Duodenal mucosa (tissue), 2 donors: ENCODE data around the gene FBXL20.

Experiments
- H3K27ac ChIP-seq: one replicate; pipeline ENCODE4 v1.7.0; 2013; ENCODE audit warnings: low read depth, low read length
- H3K27me3 ChIP-seq, 2 donors: one replicate each; pipeline ENCODE4 v1.7.0; 2013; ENCODE audit warnings: low read length in 2 of 2, control low read depth in 1 of 2; ENCODE audit not compliant: insufficient read depth in 2 of 2, control insufficient read depth in 1 of 2
- H3K36me3 ChIP-seq, 2 donors: one replicate each; pipeline ENCODE4 v1.7.0; 2013; ENCODE audit warnings: low read length in 2 of 2, control low read depth in 1 of 2; ENCODE audit not compliant: insufficient read depth in 2 of 2, control insufficient read depth in 1 of 2
- H3K4me1 ChIP-seq, 2 donors: one replicate each; pipeline ENCODE4 v1.7.0; 2013; ENCODE audit warnings: low read length in 2 of 2, control low read depth in 1 of 2; ENCODE audit not compliant: insufficient read depth in 2 of 2, control insufficient read depth in 1 of 2
- H3K4me3 ChIP-seq, 2 donors: one replicate each; pipeline ENCODE4 v1.7.0; 2013; ENCODE audit warnings: low read length in 2 of 2, low read depth in 1 of 2
- H3K9ac ChIP-seq, 2 donors: one replicate each; pipeline ENCODE4 v1.7.0; 2013; ENCODE audit warnings: low read length in 2 of 2, low read depth in 1 of 2
- H3K9me3 ChIP-seq, 2 donors: one replicate each; pipeline ENCODE4 v1.7.0; 2013; ENCODE audit warnings: low read length in 2 of 2, control low read depth in 1 of 2; ENCODE audit not compliant: control insufficient read depth in 1 of 2

Gene FBXL20

DNA sequence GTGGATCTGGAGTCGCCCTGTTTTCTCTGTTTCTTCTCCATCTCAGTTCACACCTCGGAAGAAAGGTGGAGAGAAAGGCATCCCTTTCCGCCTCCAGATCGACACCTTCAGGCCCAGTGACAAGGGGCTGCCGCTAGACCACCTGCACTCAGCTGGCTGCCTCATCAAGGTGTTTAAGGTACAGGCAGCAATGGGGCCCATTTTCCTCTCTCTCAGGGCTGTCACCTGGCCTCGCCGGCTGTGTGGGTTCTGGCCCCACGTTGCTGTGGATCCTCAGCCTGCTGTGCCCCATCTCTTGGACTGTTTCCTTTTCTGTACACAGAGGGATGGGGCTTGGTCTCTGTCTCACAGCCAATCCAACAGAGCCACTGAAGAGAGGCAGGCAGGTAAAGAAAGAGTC, 158.3 kb downstream of the FBXL20 start:
- Histone ChIP-seq H3K4me1 (peaks cover 8 to 9% of the 10 kb centered on the region in 2 donors), H3K9ac (no peak overlapping the region), H3K9me3 (no peaks in the 10 kb centered on the region), H3K27ac (no peak overlapping the region), H3K36me3 (no peaks in the 10 kb centered on the region), H3K27me3 (peaks cover 3 to 8% of the 10 kb centered on the region in 2 donors), H3K4me3 (no peak overlapping the region)

- H3K9ac ChIP-seq: no peak overlapping the region
- no peaks in the 10 kb centered on the region for H3K36me3 ChIP-seq
- no peaks in the 10 kb centered on the region for H3K9me3 ChIP-seq
- peaks cover 8 to 9% of the 10 kb centered on the region in 2 donors for H3K4me1 ChIP-seq
- H3K4me3 ChIP-seq: no peak overlapping the region
- peaks cover 3 to 8% of the 10 kb centered on the region in 2 donors for H3K27me3 ChIP-seq
- H3K27ac ChIP-seq: no peak overlapping the region
Measured at GRCh38 chr17:39240631-39241030, 160.8 kb downstream of the FBXL20 start.

DNA sequence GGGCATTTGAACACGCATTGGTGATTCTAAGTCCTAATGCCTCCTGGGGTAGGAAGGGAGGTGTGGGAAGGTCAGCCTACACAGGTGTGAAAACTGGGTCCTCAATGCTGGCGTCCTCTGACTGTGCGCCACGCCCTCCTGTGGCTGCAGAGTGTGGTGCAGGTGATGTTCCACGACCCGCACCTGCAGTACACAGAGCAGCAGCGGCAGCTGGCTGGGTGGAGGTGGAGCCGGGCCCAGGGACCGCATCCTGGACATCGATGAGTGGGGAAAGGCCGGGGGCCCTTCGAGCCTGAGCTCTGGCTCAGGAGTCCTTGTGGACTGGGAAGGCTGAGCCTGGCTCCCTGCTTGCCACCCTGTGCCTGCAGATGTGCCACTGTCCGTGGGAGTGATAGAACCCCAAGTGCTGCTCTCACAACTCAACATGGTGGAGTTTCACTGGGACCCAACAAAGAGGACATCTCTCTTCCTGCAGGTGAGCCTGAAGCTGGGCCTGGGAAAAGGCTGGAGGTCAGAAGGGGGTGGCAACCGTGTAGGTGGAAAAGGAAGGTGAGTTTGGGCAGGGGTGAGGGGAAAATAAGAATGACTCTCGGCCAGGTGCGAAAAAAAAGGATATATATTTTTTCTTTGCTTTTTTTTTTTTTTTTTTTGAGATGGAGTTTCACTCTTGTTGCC, 161.6 kb downstream of the FBXL20 start:
- Histone ChIP-seq H3K27me3 (peaks cover 3 to 8% of the 10 kb centered on the region in 2 donors), H3K9me3 (no peaks in the 10 kb centered on the region), H3K4me1 (peaks cover 8 to 9% of the 10 kb centered on the region in 2 donors), H3K36me3 (no peaks in the 10 kb centered on the region), H3K9ac (no peak overlapping the region), H3K27ac (no peak overlapping the region), H3K4me3 (no peak overlapping the region)

DNA sequence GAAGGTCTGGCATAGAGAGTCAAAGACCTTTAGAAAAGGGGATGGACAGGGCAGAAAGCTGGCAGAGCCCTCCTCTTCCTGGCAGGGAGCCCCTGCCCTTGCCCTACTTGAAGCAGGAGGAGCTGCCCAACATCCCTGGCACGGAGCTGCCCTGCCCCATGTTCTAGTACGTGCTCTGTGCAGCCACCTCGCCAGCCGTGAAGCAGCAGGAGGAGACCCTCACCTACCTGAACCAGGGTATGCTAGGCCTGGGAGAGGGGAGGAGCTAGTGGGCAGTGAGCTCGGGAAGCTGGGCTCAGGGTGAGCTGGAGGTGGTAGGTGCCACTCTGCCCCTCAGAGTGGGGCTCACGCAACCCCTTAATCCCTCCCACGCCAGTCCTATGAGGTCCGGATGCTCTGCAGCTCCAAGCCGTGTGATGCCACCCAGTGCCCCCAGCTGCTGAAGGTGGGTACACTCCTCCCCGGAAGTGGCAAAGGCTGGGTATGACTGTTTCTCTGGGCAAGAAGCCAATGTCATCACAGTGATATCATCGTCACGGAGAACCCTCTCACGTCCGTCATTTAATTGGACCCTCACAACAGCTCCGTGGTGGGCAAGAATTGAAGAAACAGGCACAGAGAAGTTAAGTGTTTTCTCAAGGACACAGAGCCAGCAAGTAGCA, 163.0 kb downstream of the FBXL20 start:
- Histone ChIP-seq H3K9me3 (no peaks in the 10 kb centered on the region), H3K4me1 (peaks cover 5 to 9% of the 10 kb centered on the region in 2 donors), H3K4me3 (no peak overlapping the region), H3K36me3 (no peaks in the 10 kb centered on the region), H3K9ac (no peak overlapping the region), H3K27ac (no peak overlapping the region), H3K27me3 (peaks cover 3 to 8% of the 10 kb centered on the region in 2 donors)

- no peak overlapping the region for H3K27ac ChIP-seq
- no peaks in the 10 kb centered on the region for H3K36me3 ChIP-seq
- H3K9ac ChIP-seq: no peak overlapping the region
- no peaks in the 10 kb centered on the region for H3K9me3 ChIP-seq
- peaks cover 8% of the 10 kb centered on the region in 2 donors for H3K27me3 ChIP-seq
- H3K4me1 ChIP-seq: peaks cover 5 to 9% of the 10 kb centered on the region in 2 donors
- H3K4me3 ChIP-seq: no peak overlapping the region
Measured at GRCh38 chr17:39237586-39237985, 163.8 kb downstream of the FBXL20 start.

DNA sequence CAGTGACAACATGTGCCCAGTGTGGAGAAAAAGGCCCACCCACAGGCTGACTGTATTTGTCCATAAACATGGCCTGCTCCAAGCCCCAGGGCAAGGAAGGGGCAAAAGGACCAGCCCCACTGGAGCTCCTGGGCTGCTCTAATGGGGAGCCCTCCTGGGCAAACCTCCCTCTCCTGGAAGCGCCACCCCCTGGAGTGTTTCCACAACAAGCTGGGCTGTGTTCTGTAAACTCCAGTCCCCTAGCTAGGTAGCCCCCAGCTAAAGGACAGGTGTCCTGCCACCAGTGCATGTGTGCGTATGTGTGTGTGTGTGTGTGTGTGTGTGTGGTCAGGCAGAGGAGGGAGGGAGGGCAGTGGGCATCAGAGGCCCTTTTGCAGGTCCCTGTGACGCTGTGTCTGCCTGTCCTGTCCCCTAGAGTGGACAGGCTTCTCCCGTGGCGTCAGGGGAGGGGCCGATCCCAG, 164.4 kb downstream of the FBXL20 start:
- no peaks in the 10 kb centered on the region for H3K9me3 ChIP-seq
- H3K27ac ChIP-seq: no peak overlapping the region
- H3K9ac ChIP-seq: no peak overlapping the region
- no peak overlapping the region for H3K4me3 ChIP-seq
- peaks cover 5 to 11% of the 10 kb centered on the region in 2 donors for H3K4me1 ChIP-seq
- peaks cover 10 to 13% of the 10 kb centered on the region in 2 donors for H3K27me3 ChIP-seq
- no peaks in the 10 kb centered on the region for H3K36me3 ChIP-seq

DNA sequence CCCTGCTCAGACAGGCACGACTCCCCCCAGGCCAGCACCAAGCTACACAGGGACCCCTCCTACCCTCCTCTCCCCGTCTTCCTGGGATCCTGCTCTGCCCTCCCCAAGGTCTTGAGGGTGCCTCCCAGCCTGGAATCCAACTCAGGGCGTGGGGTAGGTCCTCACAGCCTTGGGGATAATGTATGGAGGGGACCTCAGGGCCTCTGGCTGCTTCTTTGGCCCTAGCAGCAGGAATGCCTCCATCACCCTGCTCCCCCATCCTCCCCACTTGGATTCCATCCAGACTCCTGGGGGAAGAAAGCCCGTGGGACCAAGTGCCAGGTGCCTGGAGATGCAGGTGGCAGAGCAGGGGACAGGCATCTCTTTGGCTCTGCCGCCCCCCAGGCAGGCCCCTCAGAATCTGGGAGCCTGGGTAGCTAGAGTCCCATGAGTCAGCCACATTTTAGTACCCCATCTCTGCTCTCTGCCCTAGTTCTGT, 164.9 kb downstream of the FBXL20 start:
- Histone ChIP-seq H3K27me3 (peaks cover 15 to 17% of the 10 kb centered on the region in 2 donors), H3K4me1 (peaks cover 5 to 14% of the 10 kb centered on the region in 2 donors), H3K27ac (no peak overlapping the region), H3K9ac (no peak overlapping the region), H3K4me3 (no peak overlapping the region), H3K36me3 (no peaks in the 10 kb centered on the region), H3K9me3 (no peaks in the 10 kb centered on the region)

- no peaks in the 10 kb centered on the region for H3K36me3 ChIP-seq
- peaks cover 18 to 22% of the 10 kb centered on the region in 2 donors for H3K27me3 ChIP-seq
- peaks cover 5 to 14% of the 10 kb centered on the region in 2 donors for H3K4me1 ChIP-seq
- H3K4me3 ChIP-seq: no peak overlapping the region
- no peak overlapping the region for H3K27ac ChIP-seq
- no peaks in the 10 kb centered on the region for H3K9me3 ChIP-seq
- no peak overlapping the region for H3K9ac ChIP-seq
Measured at GRCh38 chr17:39235555-39236449, 165.6 kb downstream of the FBXL20 start.

DNA sequence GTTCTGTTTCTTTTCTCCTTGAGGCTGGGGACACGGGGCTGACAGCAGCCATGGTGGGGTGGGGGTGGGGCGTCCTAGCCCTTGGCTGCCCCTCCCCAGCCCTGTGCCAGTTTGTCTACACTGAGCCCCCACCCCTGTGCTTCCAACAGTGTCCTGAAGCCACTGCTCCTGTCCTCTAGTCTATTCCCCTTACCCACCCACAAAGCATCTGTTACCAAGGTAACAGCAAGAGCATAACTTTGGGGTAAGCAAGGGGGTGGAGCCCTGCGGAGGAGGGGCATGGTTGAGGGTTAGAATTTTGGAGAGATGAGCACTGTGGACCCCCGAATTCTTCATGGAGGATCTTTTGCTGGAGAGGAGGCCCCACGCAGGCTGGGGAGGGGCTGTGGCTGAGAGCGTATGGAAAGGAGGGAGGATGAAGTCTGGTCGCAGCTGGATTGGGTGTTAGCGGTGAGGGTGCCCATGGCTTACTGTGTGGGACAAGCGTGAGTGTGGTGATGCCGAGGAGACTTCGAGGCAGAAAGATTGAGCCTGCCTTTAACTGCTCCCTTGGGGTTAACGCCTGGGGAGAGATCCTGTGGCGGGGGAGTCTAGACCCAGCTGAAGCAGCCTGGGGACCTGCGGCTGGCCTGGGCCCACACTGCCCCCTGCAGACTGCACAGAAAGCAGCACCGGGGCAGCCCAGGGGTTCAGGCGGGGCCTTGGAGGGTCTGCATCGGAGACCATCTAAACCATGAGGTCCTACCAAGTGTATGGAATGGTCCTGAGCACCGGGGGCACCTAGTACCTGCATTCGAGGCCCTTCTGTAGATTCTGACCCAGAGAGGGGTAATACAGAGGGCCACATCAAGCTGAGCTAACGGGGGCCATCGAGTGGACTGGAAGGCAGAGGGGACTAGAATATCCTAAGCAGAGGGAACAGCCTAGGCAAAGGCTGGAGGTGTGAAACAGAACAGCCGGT, 169.6 kb downstream of the FBXL20 start:
- Histone ChIP-seq H3K4me1 (peaks cover 0 to 5% of the 10 kb centered on the region in 2 donors), H3K9me3 (no peaks in the 10 kb centered on the region), H3K9ac (no peak overlapping the region), H3K27me3 (peaks cover 19 to 29% of the 10 kb centered on the region in 2 donors), H3K4me3 (peak overlapping the region; percentile 3 to 5), H3K27ac (no peak overlapping the region), H3K36me3 (no peaks in the 10 kb centered on the region)
